ENCODE data around the gene ANKMY2.

The ANKMY2 gene

DNA sequence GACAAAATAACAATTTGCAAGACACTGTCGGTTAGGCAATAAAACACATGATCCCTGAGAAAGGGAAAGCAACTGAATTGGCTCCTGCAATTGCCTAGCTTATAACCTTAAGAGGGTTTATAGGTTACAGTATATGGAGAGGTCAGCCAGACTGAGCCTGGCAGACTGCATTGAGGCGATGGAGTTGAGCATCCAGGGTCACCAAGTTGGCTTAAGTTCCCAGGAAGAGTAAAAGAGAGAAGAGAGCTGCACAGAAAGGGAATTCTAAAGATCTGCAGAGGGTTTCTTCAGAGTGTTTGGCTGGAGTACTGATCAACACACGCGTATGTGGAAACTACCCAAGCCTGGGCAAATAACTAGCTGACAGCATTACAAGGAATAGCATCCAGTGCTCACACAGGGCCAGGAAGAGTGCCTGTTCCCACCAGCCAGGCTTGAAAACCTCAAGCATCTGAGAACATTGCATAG lies 11.2 kb downstream of the ANKMY2 start:
- Histone ChIP-seq H3K4me1 (ENCODE audit: insufficient read depth, poor library complexity, severe bottlenecking) (no peaks in the 10 kb centered on the region), H3K27ac (ENCODE audit: poor library complexity, severe bottlenecking) (no peak overlapping the region), H3K36me3 (ENCODE audit: low read depth) (peaks cover 29% of the 10 kb centered on the region), H3K4me3 (ENCODE audit: severe bottlenecking) (no peak overlapping the region), H3K9me3 (ENCODE audit: severe bottlenecking) (no peaks in the 10 kb centered on the region), H3K27me3 (ENCODE audit: insufficient read depth, poor library complexity, severe bottlenecking) (no peaks in the 10 kb centered on the region)
- TF ChIP-seq, protein P1, sequence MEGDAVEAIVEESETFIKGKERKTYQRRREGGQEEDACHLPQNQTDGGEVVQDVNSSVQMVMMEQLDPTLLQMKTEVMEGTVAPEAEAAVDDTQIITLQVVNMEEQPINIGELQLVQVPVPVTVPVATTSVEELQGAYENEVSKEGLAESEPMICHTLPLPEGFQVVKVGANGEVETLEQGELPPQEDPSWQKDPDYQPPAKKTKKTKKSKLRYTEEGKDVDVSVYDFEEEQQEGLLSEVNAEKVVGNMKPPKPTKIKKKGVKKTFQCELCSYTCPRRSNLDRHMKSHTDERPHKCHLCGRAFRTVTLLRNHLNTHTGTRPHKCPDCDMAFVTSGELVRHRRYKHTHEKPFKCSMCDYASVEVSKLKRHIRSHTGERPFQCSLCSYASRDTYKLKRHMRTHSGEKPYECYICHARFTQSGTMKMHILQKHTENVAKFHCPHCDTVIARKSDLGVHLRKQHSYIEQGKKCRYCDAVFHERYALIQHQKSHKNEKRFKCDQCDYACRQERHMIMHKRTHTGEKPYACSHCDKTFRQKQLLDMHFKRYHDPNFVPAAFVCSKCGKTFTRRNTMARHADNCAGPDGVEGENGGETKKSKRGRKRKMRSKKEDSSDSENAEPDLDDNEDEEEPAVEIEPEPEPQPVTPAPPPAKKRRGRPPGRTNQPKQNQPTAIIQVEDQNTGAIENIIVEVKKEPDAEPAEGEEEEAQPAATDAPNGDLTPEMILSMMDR (IDR thresholded peaks at IDR 0.05; ENCODE audit: poor library complexity, severe bottlenecking) = no peak
- ATAC-seq (ENCODE audit: low read depth) (no peak), DNase-seq (ENCODE audit: low spot score) (no peak)

DNA sequence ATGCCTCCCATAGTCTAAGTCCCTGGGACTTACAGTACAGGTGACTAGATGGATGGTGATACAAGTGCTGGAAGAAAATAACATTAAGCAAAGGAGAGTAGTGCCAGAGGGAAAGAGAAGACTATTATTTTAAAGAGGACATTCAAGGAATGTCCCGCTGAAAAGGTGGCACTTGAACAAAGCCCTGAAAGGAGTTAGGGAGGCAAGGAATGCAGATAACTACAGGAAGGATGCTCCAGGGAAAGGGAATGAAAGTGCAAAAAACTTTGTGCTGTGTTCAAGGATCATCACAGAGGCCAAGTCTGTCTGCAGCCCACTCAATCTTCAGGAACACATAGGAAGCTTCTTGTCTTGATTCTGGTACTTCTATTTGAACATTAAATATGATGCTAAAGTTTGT lies 14.9 kb downstream of the ANKMY2 start:
- Histone ChIP-seq H3K27ac (ENCODE audit: poor library complexity, severe bottlenecking) (no peak overlapping the region), H3K9me3 (ENCODE audit: severe bottlenecking) (no peaks in the 10 kb centered on the region), H3K27me3 (ENCODE audit: insufficient read depth, poor library complexity, severe bottlenecking) (no peaks in the 10 kb centered on the region), H3K4me3 (ENCODE audit: severe bottlenecking) (no peak overlapping the region), H3K36me3 (ENCODE audit: low read depth) (peaks cover 35% of the 10 kb centered on the region), H3K4me1 (ENCODE audit: insufficient read depth, poor library complexity, severe bottlenecking) (peaks cover 9% of the 10 kb centered on the region)
- no peak for DNase-seq (ENCODE audit: low spot score)
- no peak for ATAC-seq (ENCODE audit: low read depth)
- TF ChIP-seq, protein P1 (IDR thresholded peaks at IDR 0.05; ENCODE audit: poor library complexity, severe bottlenecking) = no peak

DNA sequence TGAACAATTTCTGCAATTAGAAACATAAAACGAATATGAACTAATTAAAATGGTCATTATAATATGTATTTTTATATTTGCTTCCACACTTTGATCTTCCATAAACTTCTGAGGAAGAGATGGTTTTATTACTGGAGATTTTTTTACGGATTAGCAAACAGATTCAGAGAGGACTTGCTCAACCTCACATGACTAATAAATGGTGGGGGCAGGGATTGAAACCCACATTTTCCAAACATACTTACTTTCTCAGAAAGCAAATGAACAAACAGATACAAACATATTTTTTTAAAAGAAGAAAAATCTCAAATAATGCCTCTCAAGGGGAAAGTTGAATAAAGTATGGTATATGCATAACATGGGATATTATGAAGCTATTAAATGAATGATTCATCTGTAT lies 18.3 kb downstream of the ANKMY2 start:
- H3K27me3 ChIP-seq (ENCODE audit: insufficient read depth, poor library complexity, severe bottlenecking) = no peaks in the 10 kb centered on the region
- H3K9me3 ChIP-seq (ENCODE audit: severe bottlenecking) = no peaks in the 10 kb centered on the region
- DNase-seq (ENCODE audit: low spot score) (no peak), ATAC-seq (ENCODE audit: low read depth) (0 out of 3 replicates have a peak, but pooled peaks have one; percentile 36)
- no peak overlapping the region for H3K27ac ChIP-seq (ENCODE audit: poor library complexity, severe bottlenecking)
- H3K4me1 ChIP-seq (ENCODE audit: insufficient read depth, poor library complexity, severe bottlenecking) = peaks cover 9% of the 10 kb centered on the region
- H3K36me3 ChIP-seq (ENCODE audit: low read depth) = peaks cover 35% of the 10 kb centered on the region
- TF ChIP-seq, protein P1 (IDR thresholded peaks at IDR 0.05; ENCODE audit: poor library complexity, severe bottlenecking) = no peak
- H3K4me3 ChIP-seq (ENCODE audit: severe bottlenecking) = no peak overlapping the region

DNA sequence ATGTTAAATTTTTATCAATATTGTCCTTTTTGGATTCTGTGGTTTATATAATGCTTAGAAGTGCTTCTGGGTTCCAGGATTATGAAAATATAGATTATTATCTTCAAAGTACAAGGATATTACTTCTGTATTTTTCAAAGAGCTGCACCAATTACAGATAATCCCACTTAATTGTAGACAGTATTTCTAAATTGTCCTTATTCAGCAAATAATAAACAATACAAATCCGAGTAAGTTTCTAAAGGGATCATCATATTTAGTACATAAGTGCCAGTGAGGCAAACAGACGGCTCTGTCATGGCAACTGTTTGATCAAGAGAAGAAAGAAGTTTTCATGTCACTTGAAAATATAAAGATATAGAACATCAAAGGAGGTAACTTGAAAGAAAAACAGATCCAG lies 19.2 kb downstream of the ANKMY2 start:
- ATAC-seq (ENCODE audit: low read depth) (no peak), DNase-seq (ENCODE audit: low spot score) (no peak)
- Histone ChIP-seq H3K4me1 (ENCODE audit: insufficient read depth, poor library complexity, severe bottlenecking) (peaks cover 9% of the 10 kb centered on the region), H3K27ac (ENCODE audit: poor library complexity, severe bottlenecking) (no peak overlapping the region), H3K4me3 (ENCODE audit: severe bottlenecking) (no peak overlapping the region), H3K36me3 (ENCODE audit: low read depth) (peaks cover 37% of the 10 kb centered on the region), H3K9me3 (ENCODE audit: severe bottlenecking) (no peaks in the 10 kb centered on the region), H3K27me3 (ENCODE audit: insufficient read depth, poor library complexity, severe bottlenecking) (no peaks in the 10 kb centered on the region)
- TF ChIP-seq, protein P1 (IDR thresholded peaks at IDR 0.05; ENCODE audit: poor library complexity, severe bottlenecking) = no peak

DNA sequence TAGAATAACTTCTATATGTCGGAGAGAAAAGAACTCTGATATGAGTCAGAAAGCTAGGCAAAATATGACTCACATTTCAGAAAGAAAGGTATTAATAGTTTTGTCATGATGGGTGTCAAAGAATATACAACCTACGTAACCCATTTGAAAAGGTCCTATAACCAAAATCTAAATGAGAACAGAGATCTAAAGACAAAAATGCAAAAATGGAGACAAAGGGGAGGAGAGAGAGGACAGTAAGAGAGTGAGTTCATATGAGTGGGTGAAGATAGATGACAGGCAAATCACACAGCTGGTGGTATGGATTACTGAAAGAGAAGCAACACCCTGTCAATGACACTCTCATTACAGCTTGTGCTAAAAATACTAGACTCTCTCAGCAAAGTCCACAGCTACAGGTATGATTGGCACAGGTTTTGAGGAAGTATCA lies 25.6 kb downstream of the ANKMY2 start:
- DNase-seq (ENCODE audit: low spot score) (no peak), ATAC-seq (ENCODE audit: low read depth) (no peak)
- H3K27ac ChIP-seq (ENCODE audit: poor library complexity, severe bottlenecking) = no peak overlapping the region
- H3K4me3 ChIP-seq (ENCODE audit: severe bottlenecking) = no peak overlapping the region
- H3K4me1 ChIP-seq (ENCODE audit: insufficient read depth, poor library complexity, severe bottlenecking) = no peaks in the 10 kb centered on the region
- peaks cover 44% of the 10 kb centered on the region for H3K36me3 ChIP-seq (ENCODE audit: low read depth)
- no peaks in the 10 kb centered on the region for H3K27me3 ChIP-seq (ENCODE audit: insufficient read depth, poor library complexity, severe bottlenecking)
- TF ChIP-seq, protein P1 (IDR thresholded peaks at IDR 0.05; ENCODE audit: poor library complexity, severe bottlenecking) = no peak
- H3K9me3 ChIP-seq (ENCODE audit: severe bottlenecking) = no peaks in the 10 kb centered on the region

All from RWPE2 (cell line).